Hepatocyte (in vitro differentiated cells): ENCODE measurements around the gene SPSB4. TPM values are rescaled to one million over a fixed set of nuclear protein-coding genes. Genes with fewer than 3 reads are reported as not detected.

ENCODE experiments used
- DNase-seq: peaks from one replicate; pipeline ENCODE4 v3.0.0-alpha.2; 2016; ENCODE audit warnings: low spot score
- H2AFZ ChIP-seq: fragments of 200-600 bp; sonication (generic); 2 replicates; pipeline ENCODE4 v1.6.0; 2016; ENCODE audit warnings: antibody characterized with exemption, mild to moderate bottlenecking
- H3K27ac ChIP-seq: fragments of 200-600 bp; sonication (generic); 2 replicates; pipeline ENCODE4 v1.5.1; 2016; ENCODE audit warnings: mild to moderate bottlenecking
- H3K27me3 ChIP-seq: fragments of 200-600 bp; sonication (generic); 2 replicates; pipeline ENCODE4 v1.6.1; 2016
- H3K36me3 ChIP-seq: fragments of 200-600 bp; sonication (generic); replicated peaks from 2 replicates; pipeline ENCODE4 v1.5.1; 2016; ENCODE audit warnings: low read depth; ENCODE audit not compliant: insufficient read depth
- H3K4me1 ChIP-seq: fragments of 200-600 bp; sonication (generic); 2 replicates; pipeline ENCODE4 v1.5.1; 2016; ENCODE audit warnings: mild to moderate bottlenecking, moderate library complexity; ENCODE audit not compliant: insufficient read depth
- H3K4me2 ChIP-seq: fragments of 200-600 bp; sonication (generic); 2 replicates; pipeline ENCODE4 v1.6.0; 2016
- H3K4me3 ChIP-seq: fragments of 200-600 bp; sonication (generic); 2 replicates; pipeline ENCODE4 v1.5.1; 2016; ENCODE audit warnings: mild to moderate bottlenecking
- H3K79me2 ChIP-seq: fragments of 200-600 bp; sonication (generic); 2 replicates; pipeline ENCODE4 v1.6.0; 2017; ENCODE audit warnings: mild to moderate bottlenecking
- H3K9me2 ChIP-seq: fragments of 200-600 bp; sonication (generic); replicated peaks from 2 replicates; pipeline ENCODE4 v1.6.0; 2017; ENCODE audit warnings: mild to moderate bottlenecking; ENCODE audit not compliant: insufficient read depth
- H3K9me3 ChIP-seq: fragments of 200-600 bp; sonication (generic); 2 replicates; pipeline ENCODE4 v1.5.1; 2016; ENCODE audit warnings: low read depth, mild to moderate bottlenecking
- H4K20me1 ChIP-seq: fragments of 200-600 bp; sonication (generic); 2 replicates; pipeline ENCODE4 v1.6.0; 2016; ENCODE audit warnings: mild to moderate bottlenecking; ENCODE audit not compliant: insufficient read depth, poor library complexity, severe bottlenecking
- EZH2 ChIP-seq: fragments of 200-600 bp; sonication (generic); IDR thresholded peaks from 2 replicates; pipeline ENCODE4 v1.6.1; 2016; ENCODE audit warnings: antibody characterized with exemption, mild to moderate bottlenecking, borderline replicate concordance
- EZH2phosphoT487 ChIP-seq: fragments of 200-600 bp; sonication (generic); IDR thresholded peaks from one replicate; pipeline ENCODE4 v1.6.1; 2018; ENCODE audit warnings: antibody characterized with exemption, mild to moderate bottlenecking, low read depth, moderate library complexity; ENCODE audit not compliant: unreplicated experiment, severe bottlenecking
- WGBS: methylation state at CpG from one replicate; pipeline ENCODE4 v1.1.6; 2016; ENCODE audit warnings: low lambda C conversion rate; ENCODE audit errors: missing lambda C conversion rate; 5-methylcytosine and 5-hydroxymethylcytosine counted together
- polyA plus RNA-seq: library from polyadenylated mRNA; unstranded; fragments of >200 nt; fragmentation: Nextera tagmentation; extraction: Ambion mirVana; gene quantifications from 2 replicates; pipeline ENCODE4 v1.2.1, GENCODE V29; 2016
- total RNA-seq: library from RNA; depleted of rRNA; stranded (reverse); fragments of >200 nt; gene quantifications from 2 replicates; pipeline ENCODE4 v1.2.3, GENCODE V29; 2014
- TF ChIP-seq, protein P1 (sequence below): fragments of 200-600 bp; sonication (generic); IDR thresholded peaks from 2 replicates; pipeline ENCODE4 v1.5.1; 2016; ENCODE audit warnings: antibody characterized with exemption, mild to moderate bottlenecking; ENCODE audit not compliant: poor library complexity

Gene SPSB4
- total and polyA plus RNA-seq, 2 experiments from 2014 or later = 1.0 to 1.3 TPM

DNA sequence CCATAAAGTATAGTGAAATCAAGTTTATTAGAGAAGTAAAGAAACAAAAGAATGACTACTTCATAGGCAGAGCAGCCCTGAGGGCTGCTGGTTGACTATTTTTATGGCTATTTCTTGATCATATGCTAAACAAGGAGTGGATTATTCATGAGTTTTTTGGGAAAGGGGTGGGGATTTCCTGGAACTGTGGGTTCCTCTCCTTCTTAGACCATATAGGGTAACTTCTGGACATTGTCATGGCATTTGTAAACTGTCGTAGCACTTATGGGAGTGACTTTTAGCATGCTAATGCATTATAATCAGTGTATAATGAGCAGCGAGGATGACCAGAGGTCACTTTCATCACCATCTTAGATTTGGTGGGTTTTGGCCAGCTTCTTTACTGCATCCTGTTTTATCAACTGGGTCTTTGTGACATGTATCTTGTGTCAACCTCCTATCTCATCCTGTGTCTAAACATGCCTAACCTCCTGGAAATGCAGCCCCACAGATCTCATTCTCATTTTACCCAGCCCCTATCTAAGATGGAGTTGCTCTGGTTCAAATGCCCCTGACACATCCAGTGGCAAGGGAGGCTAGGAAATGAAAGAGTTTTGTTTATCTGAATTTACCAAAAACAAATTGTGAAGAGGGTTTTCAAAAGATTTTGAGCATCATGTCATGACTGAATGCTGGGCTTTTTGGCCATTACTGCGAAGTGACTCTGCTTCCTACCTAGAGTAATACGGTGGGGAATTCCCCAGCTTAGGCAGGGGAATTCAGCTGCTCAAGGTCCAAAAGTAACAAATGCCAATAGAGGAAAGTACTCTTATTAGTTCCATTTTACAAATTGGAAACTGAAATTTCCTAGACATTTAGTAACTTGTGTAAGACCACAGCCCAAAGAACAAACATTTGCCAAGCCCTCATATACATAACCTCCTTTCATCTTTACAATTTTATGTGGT lies 6.2 kb upstream of the SPSB4 start:
- Histone ChIP-seq H3K9me3 (no peaks in the 10 kb centered on the region), H3K27ac (no peak overlapping the region), H3K36me3 (no peaks in the 10 kb centered on the region), H3K9me2 (no peaks in the 10 kb centered on the region), H3K4me2 (no peak overlapping the region), H3K27me3 (peaks cover 25% of the 10 kb centered on the region), H3K4me3 (no peak overlapping the region), H4K20me1 (no peaks in the 10 kb centered on the region), H3K4me1 (no peaks in the 10 kb centered on the region), H2AFZ (no peak overlapping the region), H3K79me2 (no peaks in the 10 kb centered on the region)
- DNase-seq = no peak
- WGBS = 89% methylated on average over 4 of the region's 4 CpGs
- TF ChIP-seq, protein P1, sequence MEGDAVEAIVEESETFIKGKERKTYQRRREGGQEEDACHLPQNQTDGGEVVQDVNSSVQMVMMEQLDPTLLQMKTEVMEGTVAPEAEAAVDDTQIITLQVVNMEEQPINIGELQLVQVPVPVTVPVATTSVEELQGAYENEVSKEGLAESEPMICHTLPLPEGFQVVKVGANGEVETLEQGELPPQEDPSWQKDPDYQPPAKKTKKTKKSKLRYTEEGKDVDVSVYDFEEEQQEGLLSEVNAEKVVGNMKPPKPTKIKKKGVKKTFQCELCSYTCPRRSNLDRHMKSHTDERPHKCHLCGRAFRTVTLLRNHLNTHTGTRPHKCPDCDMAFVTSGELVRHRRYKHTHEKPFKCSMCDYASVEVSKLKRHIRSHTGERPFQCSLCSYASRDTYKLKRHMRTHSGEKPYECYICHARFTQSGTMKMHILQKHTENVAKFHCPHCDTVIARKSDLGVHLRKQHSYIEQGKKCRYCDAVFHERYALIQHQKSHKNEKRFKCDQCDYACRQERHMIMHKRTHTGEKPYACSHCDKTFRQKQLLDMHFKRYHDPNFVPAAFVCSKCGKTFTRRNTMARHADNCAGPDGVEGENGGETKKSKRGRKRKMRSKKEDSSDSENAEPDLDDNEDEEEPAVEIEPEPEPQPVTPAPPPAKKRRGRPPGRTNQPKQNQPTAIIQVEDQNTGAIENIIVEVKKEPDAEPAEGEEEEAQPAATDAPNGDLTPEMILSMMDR = no peak
- TF ChIP-seq EZH2 = no peak
- TF ChIP-seq EZH2phosphoT487 = no peak

DNA sequence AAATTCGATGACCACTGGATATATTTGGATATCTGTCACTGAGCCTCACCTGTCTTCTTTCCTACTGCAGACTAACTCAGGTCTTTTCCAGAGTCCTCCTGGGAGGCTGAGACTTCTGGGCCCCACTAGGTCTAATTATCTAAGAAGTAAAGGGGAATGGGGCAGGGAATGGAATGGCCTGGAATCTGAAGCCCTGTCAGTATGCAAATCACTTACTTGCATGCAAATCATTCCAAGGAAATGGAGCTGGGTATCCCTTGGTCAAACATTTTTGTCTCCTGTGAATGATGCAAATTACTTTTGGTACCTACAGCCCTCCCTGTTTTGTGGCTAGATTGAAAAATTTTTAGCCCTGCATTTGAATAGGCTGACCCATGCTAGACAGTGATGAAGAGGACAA lies 5.3 kb upstream of the SPSB4 start:
- no peak for TF ChIP-seq EZH2phosphoT487
- TF ChIP-seq, protein P1 = no peak
- Histone ChIP-seq H2AFZ (no peak overlapping the region), H3K79me2 (no peaks in the 10 kb centered on the region), H3K9me2 (no peaks in the 10 kb centered on the region), H3K36me3 (no peaks in the 10 kb centered on the region), H3K4me3 (no peak overlapping the region), H3K4me2 (no peak overlapping the region), H3K9me3 (no peaks in the 10 kb centered on the region), H3K27me3 (peaks cover 34% of the 10 kb centered on the region), H4K20me1 (no peaks in the 10 kb centered on the region), H3K27ac (no peak overlapping the region), H3K4me1 (no peaks in the 10 kb centered on the region)
- no peak for DNase-seq
- WGBS = 95% methylated on average over 1 of the region's 1 CpG

DNA sequence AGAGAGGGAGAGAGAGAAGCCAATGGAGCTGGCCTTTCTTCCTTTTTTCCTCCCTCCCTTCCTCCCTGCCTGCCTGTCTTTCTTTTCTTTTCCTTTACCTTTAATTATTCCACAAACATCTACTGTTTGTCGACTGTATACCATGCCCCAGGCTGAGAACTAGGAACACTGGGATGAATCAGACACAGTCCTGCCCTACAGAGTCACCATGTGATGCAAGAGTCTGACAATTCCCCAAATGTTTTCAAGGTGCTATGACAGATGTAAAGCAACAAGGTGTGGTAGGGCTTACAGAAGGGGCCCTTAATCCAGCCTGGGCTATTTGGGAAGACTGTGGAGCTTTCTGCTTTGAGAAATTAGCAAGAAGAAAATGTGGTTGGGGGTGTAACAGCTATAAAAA lies 4.0 kb upstream of the SPSB4 start:
- DNase-seq = no peak
- Histone ChIP-seq H3K27ac (no peak overlapping the region), H3K36me3 (no peaks in the 10 kb centered on the region), H3K9me3 (no peaks in the 10 kb centered on the region), H4K20me1 (no peaks in the 10 kb centered on the region), H3K4me2 (no peak overlapping the region), H2AFZ (no peak overlapping the region), H3K79me2 (no peaks in the 10 kb centered on the region), H3K27me3 (peaks cover 42% of the 10 kb centered on the region), H3K4me3 (no peak overlapping the region), H3K4me1 (peaks cover 5% of the 10 kb centered on the region), H3K9me2 (no peaks in the 10 kb centered on the region)
- WGBS = 85% methylated on average over 1 of the region's 1 CpG
- TF ChIP-seq EZH2phosphoT487 = no peak

DNA sequence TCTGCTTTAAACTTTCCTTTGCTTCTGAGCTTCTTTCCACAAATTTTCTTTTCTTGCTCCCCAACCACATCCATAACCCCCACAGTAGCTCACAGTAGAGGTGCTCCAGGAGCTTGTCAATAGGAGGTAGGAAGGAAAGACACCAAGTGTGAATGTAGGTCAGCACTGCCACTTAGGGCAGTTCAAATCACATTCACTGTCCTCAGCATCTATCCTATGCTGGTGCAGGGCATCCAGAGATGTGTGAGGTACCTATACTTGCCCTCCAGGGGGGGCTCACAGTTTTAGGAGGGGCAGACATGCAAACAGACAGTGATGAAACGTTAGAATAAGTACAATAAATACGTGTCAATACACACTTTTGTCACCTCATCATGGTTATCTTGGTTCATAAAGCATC lies 1.5 kb upstream of the SPSB4 start:
- H3K4me1 ChIP-seq = peaks cover 13% of the 10 kb centered on the region
- no peaks in the 10 kb centered on the region for H3K9me2 ChIP-seq
- TF ChIP-seq EZH2phosphoT487 = no peak
- no peak for TF ChIP-seq EZH2
- TF ChIP-seq, protein P1 = no peak
- no peaks in the 10 kb centered on the region for H3K9me3 ChIP-seq
- no peaks in the 10 kb centered on the region for H4K20me1 ChIP-seq
- H3K36me3 ChIP-seq = no peaks in the 10 kb centered on the region
- no peak for DNase-seq
- H3K27ac ChIP-seq = no peak overlapping the region
- H3K4me3 ChIP-seq = no peak overlapping the region
- no peaks in the 10 kb centered on the region for H3K79me2 ChIP-seq
- H2AFZ ChIP-seq = no peak overlapping the region
- H3K4me2 ChIP-seq = no peak overlapping the region
- peaks cover 59% of the 10 kb centered on the region for H3K27me3 ChIP-seq
- 53% methylated on average over 2 of the region's 2 CpGs for WGBS
